ENCODE data around the gene AZI2. TPM values are rescaled to one million over a fixed set of nuclear protein-coding genes. Genes with fewer than 3 reads are reported as not detected.

Gene AZI2
- total RNA-seq, 1 experiment from 2014 or later, result 51.6 TPM

- TF ChIP-seq RAD21 (IDR thresholded peaks at IDR 0.05; ENCODE audit: low read depth), result no peak
- TF ChIP-seq POLR2A (IDR thresholded peaks at IDR 0.05; ENCODE audit: borderline replicate concordance, extremely low read depth, insufficient read depth, insufficient read length), result no peak
- no peak for TF ChIP-seq CBX3 (IDR thresholded peaks at IDR 0.05; ENCODE audit: low read depth)
- no peak for TF ChIP-seq TCF7L2 (IDR thresholded peaks at IDR 0.05; ENCODE audit: borderline replicate concordance, extremely low read depth, insufficient read depth, insufficient read length)
- no peak for TF ChIP-seq SRF (IDR thresholded peaks at IDR 0.05; ENCODE audit: low read depth)
- no peak for TF ChIP-seq POLR2AphosphoS5 (IDR thresholded peaks at IDR 0.05; ENCODE audit: low read depth, low read length)
- no peak for TF ChIP-seq CEBPB (IDR thresholded peaks at IDR 0.05; ENCODE audit: low read depth)
- no peak for TF ChIP-seq ZNF274 (IDR thresholded peaks at IDR 0.05; ENCODE audit: low read depth, low read length)
- no peak for TF ChIP-seq ZBTB33 (IDR thresholded peaks at IDR 0.05; ENCODE audit: extremely low read depth, insufficient replicate concordance, low read length)
Measured at GRCh38 chr3:28278918-28279317, 69.7 kb downstream of the AZI2 start (continued).

- POLR2A ChIA-PET, result no interaction called here
- BruUV-seq (replicated peaks), result no TSS peak
- no peak overlapping the region for H2AFZ ChIP-seq (ENCODE audit: low read depth, low read length, poor library complexity, severe bottlenecking)
- RAD21 ChIA-PET (ENCODE audit: low non-redundant PET in 1 of 2, low total read pairs in 2 of 2, uncharacterized antibody in 2 of 2, unreplicated experiment in 2 of 2), result no interaction called here
- H3K27ac ChIP-seq (ENCODE audit: low read depth, low read length), result no peak overlapping the region
- CTCF ChIA-PET, result no interaction called here
- no peak for DNase-seq (ENCODE audit: low read depth, low spot score)
- intact Hi-C loops (cut with micrococcal nuclease), result no loop called here
- no peak overlapping the region for H3K4me3 ChIP-seq (replicated peaks in 1 of 2; ENCODE audit: low read depth in 1 of 2, low read length in 2 of 2)
- peaks cover 0 to 8% of the 10 kb centered on the region in 2 experiments; a peak in 1 of 4 replicates for H3K36me3 ChIP-seq (ENCODE audit: control insufficient read depth in 1 of 2, insufficient read depth in 2 of 2, low read length in 2 of 2)
- no peak overlapping the region for H3K4me2 ChIP-seq (ENCODE audit: low read length)
- no peak for ATAC-seq
- no peaks in the 10 kb centered on the region for H3K9me2 ChIP-seq (ENCODE audit: insufficient read depth)
- H3K9ac ChIP-seq (ENCODE audit: low read length), result no peak overlapping the region
- H3K9me3 ChIP-seq (ENCODE audit: control insufficient read depth in 1 of 2, insufficient read depth in 1 of 2, low read depth in 1 of 2, low read length in 2 of 2), result no peaks in the 10 kb centered on the region
- no peaks in the 10 kb centered on the region for H3K4me1 ChIP-seq (ENCODE audit: control insufficient read depth in 1 of 2, insufficient read depth in 2 of 2, low read length in 2 of 2)
- H3K27me3 ChIP-seq (ENCODE audit: insufficient read depth, low read length), result no peaks in the 10 kb centered on the region
- peaks cover 14% of the 10 kb centered on the region for H3K79me2 ChIP-seq (ENCODE audit: insufficient read depth, low read length)
- H4K20me1 ChIP-seq (ENCODE audit: insufficient read depth), result no peaks in the 10 kb centered on the region
- TF ChIP-seq REST (IDR thresholded peaks at IDR 0.05; ENCODE audit: low read depth) (no peak), EZH2phosphoT487 (IDR thresholded peaks at IDR 0.05; ENCODE audit: borderline replicate concordance) (no peak), RAD21 (IDR thresholded peaks at IDR 0.05; ENCODE audit: low read depth) (no peak)
Measured at GRCh38 chr3:28273837-28274236, 74.8 kb downstream of the AZI2 start.
